NCI-H2171 treated with DMSO at 0.1 percent for 48 hours (cell line): ENCODE measurements around the gene TSPAN9.
A peak's percentile ranks its signal among the peaks of the same experiment; 100 is the strongest.

Source experiments
- DNase-seq: peaks from one replicate; lab custom pipeline; 2025; lab: John Stamatoyannopoulos, UW

Gene TSPAN9

DNA sequence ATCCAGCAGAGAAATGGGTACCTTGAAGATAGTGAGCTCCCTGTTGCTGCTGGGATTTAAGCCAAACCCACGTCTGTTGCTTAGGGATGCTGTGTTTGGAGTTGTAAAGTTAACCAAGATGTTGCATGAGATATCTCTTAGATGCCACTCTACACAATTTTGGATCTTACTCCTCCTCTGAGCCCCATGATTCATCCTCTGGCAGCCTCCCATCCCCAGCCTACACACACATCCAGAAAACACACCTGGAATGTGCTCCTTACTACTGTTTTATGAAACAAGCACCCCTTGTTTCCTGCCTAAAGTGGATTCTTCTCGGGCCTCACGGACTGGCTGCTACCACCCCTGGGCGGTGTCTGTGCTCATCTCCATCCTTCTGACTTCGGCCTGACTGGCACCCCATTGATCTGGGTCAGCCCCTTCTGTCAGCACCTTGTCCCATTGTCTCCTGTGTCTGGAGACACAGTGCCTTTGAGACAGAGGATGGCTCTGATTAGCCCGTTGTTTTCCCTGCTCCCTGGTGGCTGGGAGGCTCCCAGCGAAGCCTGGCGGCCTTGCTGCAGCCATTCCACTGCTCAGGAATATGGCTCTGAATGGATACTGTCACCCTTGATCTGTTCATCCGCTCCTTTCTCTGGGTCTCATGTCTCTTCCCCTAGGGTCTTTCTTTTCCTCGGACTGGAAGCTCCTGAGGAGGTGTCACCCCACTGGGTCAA lies 24.3 kb downstream of the TSPAN9 start:
- DNase-seq: no peak

DNA sequence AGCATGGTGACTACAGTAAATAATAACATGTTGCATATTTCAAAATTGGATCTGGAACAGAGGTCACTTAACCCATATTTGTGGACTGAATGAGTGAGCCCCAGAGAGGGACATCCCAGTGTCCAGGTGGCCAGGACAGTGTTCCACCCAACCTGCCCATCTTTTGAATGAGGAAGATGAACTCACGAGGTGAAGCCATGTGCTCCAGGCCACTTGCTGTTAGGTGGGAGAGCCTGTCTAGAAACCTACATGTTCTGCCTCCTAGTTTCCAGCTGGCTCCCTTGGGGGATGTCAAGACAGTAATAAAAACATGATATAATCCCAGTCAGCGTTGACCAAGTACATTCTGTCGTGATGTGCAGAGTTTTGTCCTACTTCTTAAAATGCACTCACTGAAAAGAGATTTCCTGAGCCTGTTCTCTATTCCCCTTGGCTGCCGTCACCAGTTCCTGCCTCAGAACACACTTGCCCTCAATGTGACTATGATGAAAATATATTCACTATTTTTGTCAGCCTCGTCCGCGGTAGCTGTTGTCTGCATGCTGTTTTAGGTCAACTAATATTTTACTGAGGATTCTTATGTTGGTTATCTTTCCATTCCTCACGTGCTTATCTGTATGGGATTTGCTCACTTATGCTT lies 25.7 kb downstream of the TSPAN9 start:
- no peak for DNase-seq

DNA sequence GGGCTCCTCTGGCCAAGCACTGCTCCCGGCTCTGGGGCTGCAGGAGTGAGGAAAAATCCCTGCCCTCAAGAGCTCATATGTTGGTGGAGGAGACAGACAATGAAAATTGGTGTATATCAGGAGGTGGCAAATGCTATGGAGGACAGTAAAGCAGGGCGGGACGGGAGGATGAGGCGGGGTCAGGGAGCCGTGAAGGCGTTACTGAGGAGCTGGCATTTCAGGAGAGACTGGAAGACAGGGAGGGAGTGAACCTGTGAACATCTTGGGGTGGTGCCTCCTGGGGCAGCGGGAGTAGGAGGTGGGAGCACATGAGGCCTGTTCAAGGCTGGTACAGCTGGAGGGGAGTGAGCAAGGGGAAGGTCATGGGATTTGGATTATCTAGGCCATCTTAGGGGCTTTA lies 26.6 kb downstream of the TSPAN9 start:
- DNase-seq: no peak

DNA sequence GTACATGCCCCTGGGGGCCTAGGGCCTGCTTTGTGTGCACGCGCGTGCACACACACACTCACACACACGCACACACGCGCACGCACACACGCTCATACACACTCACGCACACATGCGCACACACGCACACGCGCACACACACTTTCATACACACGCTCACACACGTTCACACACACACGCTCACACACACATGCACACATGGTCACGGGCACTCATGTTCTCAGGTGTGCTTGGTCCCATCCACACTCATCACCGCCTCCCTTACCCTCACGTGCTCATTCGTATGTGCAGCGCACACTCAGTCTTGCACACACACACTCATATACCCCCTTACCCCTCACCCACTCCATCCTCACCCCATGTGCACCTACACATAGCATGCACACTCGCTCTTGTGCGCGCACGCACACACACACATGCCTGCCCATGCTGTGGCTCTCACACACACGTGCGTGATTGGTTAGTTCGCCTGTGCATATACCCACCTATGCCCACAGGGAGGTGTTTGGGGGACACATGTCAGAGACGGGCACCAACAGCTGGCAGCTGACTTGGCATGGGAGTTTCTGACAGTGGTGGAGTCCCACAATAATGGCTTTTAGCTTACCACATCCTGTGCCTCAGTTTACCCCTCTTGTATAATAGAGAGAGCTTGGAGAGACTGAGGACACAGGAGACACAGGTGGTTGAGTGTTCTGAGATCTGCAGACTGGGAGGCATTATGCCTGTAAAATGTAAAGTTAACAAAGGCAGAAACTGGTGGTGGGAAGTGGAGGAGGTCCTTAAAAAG lies 28.7 kb downstream of the TSPAN9 start:
- no peak for DNase-seq

DNA sequence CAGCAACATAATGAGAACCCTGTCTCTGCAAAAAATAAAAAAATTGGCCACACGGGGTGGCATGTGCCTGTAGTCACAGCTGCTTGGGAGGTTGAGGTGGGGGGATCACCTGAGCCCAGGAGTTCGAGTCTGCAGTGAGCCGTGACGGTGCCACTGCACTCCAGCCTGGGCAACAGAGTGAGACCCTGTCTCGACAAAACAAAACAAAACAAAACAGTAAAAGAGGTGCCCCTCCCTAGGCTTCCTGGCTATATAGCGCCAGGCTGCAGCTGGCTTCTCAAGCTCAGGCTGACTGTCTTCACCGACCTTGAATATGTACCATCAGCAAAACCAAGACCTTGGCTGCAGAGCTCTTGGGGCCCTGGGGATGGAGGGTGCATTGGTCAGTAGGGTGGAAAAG lies 29.4 kb downstream of the TSPAN9 start:
- peak; percentile 59 for DNase-seq

DNA sequence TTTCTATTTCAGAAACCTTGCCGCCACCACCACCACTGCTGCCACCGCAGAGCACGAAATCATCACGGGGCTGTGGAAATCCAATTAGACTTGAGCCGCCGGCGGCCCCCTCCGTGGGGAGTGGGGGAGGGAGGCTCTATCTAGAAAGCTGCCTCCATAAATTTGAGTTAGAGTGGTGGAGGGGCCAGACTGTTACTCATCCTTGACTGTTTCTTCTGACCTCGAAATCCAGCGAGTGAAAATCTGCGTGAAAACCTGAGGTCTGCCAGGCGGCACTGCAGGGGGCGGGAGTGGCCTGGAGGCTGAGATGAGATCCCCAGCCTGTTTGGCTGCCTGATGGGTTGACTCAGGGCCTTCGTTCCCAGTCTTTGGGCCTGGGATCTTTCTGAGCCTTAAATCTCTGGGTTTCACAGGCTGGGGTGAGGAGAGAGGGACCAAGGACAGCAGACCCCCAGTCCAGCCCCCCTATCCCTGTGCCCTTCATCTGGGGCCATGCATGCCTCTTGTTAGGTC lies 29.9 kb downstream of the TSPAN9 start:
- no peak for DNase-seq

DNA sequence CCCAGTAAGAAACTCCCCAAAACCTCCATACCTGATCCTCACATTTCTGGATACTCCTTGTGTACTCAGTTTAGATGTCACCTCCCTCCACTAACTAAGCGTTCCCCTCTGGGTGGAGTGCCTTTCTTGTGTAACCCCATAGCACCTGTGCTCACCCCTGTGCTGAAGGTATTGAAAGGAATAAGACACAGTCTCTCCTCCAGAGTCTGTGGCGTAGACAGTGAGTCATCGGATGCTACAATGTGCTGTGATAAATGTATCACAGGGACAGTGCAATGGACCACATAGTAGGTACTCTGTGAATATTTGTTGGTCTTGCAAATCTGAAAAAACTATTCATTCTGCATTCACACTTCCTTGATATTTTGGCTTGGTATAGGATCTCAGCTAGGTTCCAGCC lies 30.8 kb downstream of the TSPAN9 start:
- no peak for DNase-seq

DNA sequence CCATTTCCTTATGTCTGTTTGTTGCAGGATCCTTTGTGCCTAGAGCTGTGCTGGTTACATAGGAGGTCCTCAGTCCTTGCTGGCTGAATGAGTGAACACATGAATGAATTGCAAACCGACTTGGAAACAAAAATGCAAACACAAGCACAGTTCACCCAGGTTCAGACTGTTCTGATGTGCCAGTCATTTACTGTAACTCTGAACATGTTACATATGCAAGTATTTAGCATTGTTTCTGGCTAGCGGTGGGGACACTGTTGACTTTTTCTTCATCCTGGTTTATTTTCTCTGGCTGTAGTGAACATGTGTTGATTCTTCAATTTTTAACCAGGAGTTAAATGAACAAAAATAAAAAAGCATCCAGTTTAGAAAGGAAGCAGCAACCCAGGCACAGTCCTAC lies 33.4 kb downstream of the TSPAN9 start:
- DNase-seq: no peak

DNA sequence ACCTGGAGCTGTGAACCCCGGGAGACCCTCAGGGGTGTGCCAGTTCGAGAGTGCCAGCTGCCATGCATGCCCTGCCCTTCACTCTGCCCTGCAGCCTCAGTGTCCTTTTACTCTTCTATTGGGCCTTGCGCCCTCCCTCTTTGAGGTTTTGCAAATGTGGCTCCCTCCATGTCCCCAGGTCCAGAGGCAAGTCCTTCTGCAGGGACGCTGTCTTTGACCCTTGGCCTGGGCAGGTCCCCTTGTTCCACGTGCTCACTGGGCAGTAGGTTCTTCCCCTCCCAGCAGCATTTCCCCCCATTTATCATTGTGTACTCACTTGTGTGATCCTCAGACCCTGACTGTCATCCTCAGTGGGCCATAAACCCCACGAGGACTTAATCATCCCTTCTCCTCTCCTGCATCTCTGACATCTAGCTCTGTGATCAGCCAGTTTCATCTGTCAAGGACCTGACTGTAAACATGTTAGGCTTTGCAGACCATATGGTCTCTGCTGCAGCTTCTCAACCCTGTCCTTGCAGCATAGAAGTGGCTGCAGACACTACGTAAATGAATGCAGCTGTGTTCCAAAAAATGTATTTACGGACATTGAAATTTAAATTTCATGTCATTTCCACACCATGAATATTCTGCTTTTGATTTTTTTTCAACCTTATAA lies 36.6 kb downstream of the TSPAN9 start:
- peak; percentile 92 for DNase-seq

DNA sequence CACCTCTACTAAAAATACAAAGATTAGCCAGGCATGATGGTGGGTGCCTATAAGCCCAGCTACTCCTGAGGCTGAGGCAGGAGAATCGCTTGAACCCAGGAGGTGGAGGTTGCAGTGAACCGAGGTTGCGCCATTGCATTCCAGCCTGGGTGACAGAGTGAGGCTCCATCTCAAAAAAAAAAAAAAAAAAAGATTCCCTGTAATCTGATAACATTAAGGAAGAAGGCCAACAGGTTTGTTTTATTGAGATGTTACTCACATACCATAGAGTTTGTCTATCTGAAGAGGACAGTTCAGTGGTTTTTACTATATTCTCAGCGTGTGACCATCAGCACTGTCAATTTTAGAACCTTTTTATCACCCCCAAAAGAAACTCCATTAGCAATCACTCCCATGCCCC lies 37.5 kb downstream of the TSPAN9 start:
- DNase-seq: no peak

DNA sequence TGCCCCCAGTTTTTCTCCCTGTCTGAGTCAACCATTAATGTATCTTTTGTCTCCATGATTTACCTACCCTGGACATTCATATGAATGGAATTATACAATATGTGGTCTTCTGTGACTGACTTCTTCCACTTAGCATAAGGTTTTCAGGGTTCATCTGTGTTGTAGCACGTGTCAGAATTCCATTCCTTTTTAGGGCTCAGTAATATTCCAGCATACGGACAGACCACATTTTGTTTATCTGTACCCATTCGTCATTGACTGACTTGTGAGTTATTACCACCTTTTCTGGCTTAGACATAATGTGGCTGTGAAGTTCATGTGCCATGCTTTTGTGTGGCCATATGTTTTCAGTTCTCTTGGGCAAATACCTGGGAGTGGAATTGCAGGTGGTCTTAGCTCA lies 37.9 kb downstream of the TSPAN9 start:
- DNase-seq: no peak

DNA sequence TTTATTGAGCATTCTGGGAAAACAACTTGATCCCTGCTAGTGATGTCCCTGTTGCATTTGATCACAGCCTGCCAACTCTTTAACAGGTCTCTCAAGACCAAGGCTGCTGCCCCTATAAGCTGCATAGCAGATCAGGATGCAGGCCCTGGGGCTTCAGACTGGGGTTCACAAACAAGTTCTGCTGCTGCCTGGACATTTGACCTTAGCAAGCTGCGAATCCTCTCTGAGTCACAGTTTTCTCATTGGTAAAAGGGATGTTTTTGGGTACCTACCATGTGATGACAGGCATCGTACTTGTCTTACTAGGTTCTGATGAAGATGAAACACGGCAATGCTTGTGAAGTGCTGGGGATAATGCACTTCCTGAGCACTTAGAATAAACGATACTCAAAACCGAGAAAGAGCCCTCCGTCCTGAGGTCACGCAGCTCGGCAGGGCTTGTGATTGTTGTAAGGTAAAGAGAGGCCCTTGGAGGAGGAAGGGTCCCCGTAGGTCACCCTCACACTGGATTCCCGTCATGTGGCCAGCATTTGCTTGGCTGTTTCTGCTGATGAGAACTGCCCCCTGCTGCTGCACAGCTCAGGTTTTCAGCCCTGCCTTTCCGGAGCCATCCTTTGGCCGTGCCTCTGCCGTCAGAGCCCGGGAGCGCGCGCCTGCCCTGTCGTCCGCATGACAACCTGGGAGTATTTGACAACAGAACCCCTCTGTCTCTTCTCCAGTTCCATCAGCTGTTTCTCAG lies 39.1 kb downstream of the TSPAN9 start:
- no peak for DNase-seq

DNA sequence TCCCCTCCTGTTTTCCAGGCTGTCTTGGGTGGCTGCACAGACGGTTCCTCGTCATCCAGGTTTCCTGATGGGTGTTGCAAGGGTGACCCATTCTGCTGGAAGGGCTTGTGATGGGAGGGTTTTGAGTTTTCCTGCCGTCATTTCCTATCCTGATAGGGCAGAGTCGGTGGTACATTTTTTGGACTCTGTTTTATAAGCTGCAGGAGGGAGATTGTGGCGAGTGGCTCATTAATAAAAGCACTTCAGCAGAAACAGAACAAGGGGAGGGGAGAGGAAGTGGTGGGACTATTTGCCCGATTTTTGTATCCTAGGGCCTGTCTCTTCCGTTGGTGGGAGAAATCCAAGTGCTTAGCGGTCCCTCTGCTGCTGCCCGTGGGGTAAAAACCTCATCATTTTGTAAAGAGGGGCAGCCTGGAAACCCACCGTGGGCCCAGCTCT lies 40.0 kb downstream of the TSPAN9 start:
- no peak for DNase-seq

DNA sequence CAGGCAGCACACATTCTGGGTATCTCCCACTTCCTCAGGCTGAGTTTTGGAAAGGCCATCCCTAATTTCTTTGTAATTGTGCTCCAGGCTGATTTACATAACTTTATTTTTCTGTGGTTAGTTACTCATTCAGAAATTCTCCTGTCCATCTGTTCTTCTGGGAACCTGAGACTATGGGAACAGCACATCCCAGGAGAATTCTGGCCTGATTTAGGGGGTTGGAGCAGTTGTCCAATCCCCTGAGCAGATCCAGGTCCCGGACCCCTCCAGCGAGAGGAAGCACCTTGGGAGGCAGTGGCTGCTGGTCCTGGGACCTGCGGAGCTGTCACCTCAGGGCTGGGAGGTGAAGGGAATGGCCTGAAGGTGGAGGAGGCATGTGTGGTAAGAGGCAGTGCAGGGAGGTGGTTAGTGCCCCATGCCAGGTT lies 40.4 kb downstream of the TSPAN9 start:
- peak; percentile 91 for DNase-seq

DNA sequence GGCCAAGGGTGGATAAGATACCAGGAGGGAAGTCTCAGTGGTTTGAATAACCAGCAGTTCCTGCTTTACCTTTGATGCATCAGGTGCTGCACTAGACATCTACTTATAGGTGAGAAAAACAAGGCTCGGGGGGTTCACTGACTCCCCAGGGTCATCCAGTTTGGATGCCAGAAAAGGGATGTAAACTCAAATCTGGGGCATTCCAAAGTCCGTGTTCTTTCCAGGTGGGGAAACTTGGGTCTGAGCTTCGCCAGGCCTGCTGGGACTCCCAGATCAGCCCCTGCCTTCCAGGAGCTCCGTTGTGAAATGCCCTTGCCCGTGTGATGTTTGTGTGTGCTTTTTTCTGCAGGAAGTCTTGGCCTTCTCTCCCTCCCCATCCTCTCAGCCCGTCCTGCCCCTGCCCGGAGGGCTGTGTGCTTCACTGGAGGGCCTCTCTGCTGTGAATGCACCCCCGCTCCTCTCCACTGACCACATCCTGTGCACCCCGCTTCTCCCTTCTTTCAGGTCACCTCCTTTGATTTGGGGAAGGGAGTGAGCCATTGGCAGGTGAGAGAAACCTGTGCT lies 42.1 kb downstream of the TSPAN9 start:
- DNase-seq: no peak

DNA sequence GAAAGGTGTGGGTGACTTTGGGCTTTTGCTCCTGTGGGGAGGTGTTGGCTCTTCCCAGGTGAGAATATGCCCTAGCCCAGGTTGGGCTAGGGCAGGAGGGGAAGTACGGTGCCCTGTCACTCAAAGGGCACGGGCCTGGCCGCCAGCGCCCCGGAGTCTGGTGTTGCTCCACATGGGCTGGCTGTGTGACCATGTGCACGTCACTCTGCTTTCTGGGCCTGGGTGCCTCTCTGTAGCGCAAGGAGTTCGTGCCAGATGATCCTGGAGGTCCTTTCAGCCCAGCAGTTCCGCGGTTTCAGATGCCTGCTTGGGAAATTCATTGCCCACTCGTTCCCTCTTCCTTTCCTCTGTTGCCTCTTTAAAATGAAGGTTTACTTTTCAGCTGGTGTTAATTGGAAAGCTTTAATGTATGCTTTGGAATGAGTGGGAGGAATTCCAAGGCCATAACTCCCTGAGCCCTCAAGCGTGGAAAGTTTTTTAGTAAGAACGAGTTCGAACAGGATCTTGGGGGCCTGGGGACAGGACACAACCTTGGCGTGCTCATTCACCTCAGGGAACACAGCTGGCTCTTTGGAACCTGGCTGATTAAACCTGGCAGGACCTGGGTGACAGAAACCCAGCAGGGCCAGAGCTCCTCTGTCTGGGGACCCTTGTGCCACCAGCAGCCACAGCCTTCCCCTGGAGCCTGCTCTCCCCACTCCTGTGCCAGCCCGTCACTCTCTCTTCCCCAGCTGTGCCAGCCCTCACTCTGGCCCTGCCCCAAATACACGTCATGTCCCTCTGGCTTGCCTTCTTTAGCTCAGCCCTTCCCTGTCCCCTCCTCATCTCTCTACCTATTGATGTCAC lies 42.8 kb downstream of the TSPAN9 start:
- peak; percentile 57 for DNase-seq

DNA sequence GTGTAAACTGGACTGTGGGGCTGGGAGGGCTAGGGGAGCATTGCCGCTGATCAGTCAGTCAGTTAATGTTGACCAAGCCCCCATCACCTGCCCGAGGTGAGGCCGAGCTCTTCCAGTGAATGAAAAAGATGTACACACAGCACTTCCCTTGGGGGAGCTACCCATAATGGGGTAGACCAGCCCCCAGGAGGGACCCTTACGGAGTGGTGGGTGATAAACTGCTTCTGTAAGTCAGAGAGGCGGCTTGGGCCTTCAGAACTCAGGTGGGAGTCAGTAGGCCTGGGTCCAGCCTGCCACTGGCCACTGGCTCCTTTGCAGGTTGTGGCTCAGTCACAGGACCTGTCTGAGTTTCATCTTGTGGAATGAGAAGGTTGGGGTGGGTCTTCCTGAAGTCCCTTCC lies 43.5 kb downstream of the TSPAN9 start:
- no peak for DNase-seq

DNA sequence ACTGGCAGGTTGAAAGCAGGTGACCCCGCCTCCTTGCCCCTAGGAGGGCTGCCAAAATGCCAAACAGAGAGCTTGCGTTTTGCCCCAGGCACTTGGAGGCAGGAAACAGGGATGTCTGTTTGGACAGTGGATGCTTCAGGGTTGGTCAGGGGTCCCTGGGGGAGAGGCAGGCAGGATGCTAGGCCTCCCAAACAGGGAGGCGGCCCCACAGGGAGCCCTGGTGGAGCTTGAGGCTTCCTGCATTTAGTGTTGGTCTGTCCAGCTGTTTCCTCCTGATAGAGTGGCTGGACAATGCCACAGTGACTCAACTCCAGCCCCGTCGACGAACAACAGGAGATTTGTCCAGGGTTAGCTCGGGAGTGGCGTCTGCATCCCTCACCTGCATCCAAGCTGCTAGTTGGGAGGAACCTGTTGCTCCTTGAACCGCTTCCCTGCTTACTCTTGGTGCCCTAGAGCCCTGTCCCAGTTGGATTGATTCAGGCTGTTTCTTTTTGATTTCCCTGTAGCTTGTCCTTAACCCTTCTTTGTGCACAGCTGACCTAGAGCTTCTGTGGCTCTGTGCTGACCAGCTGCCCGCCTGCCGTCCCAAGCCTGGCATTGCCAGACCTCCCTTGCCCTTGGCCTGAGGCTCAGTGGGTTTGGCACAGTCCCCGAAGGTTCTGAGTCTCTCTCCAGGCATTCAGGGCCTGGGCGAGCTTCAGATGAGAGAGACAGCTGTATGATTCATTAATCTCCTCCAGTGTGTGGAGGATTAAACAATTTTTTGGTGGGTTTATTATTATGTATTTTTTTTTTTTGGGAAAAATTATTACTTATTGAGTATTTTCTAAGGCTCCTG lies 45.9 kb downstream of the TSPAN9 start:
- no peak for DNase-seq

DNA sequence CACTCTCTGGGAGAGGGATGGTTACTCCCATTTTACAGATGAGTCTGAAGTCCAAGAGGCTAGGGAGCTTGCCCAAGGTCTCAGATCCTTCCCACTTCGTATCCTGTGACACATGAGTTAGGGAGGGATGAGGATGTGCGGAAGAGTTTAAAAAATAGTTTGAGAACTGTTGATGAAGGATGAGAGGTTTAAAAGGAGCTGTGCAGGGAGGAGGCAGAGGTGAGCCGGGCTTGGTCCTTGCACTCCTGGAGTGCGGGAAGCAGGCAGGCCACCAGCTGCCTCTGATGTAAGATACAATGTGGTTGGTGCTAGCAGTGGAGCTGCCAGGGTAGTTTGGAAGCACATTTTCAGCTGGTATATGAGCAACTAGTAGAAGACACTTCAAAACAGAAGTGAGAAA lies 46.5 kb downstream of the TSPAN9 start:
- no peak for DNase-seq
